ENCODE results near the gene CCDC192. TPM values are rescaled to one million over a fixed set of nuclear protein-coding genes. Genes with fewer than 3 reads are reported as not detected.

The CCDC192 gene
- polyA plus RNA-seq, 1 donor from 2014 or later, result not detected

DNA sequence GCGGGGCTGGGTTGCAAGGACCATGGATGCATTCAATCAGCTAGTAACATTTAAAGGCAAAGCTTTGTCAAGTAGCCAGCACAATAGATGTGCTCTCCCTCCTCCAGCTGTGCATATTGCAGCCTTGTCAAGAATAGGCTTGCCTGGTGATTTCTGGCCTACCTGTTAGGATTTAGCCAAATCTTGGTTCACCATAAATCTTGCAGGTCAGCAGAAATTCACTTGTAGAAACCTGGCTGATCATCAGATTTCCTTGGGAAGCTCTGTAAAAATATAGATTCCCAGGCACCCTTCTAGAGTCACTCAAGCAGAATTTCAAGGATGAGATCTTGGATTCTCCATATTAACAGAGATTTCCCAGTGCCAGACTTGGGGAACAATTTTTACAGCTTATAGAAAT lies 228.2 kb downstream of the CCDC192 start:
- no peaks in the 10 kb centered on the region for H3K36me3 ChIP-seq (ENCODE audit: insufficient read depth, low read length)
- no peaks in the 10 kb centered on the region for H3F3A ChIP-seq (ENCODE audit: insufficient read depth, low read length, poor library complexity, severe bottlenecking)
- H3K9me3 ChIP-seq (ENCODE audit: low read length), result no peaks in the 10 kb centered on the region
- H4K20me1 ChIP-seq (ENCODE audit: insufficient read depth), result no peaks in the 10 kb centered on the region
- TF ChIP-seq POLR2AphosphoS5 (IDR thresholded peaks at IDR 0.05), result no peak
- no peak for TF ChIP-seq MXI1 (conservative IDR thresholded peaks at IDR 0.05; ENCODE audit: poor library complexity, severe bottlenecking)
- no peak for TF ChIP-seq TAF1 (IDR thresholded peaks at IDR 0.05; ENCODE audit: low read depth)
- no peak for TF ChIP-seq CTCF (IDR thresholded peaks at IDR 0.05; ENCODE audit: poor library complexity, severe bottlenecking)
- TF ChIP-seq SMC3 (conservative IDR thresholded peaks at IDR 0.05; ENCODE audit: poor library complexity), result no peak
- TF ChIP-seq REST (IDR thresholded peaks at IDR 0.05; ENCODE audit: borderline replicate concordance), result no peak
- no peak for TF ChIP-seq EZH2 (IDR thresholded peaks at IDR 0.05; ENCODE audit: borderline replicate concordance, insufficient read depth, low read length, poor library complexity, severe bottlenecking)
- TF ChIP-seq EP300 (conservative IDR thresholded peaks at IDR 0.05; ENCODE audit: poor library complexity, severe bottlenecking), result no peak
- no peak for TF ChIP-seq RAD21 (conservative IDR thresholded peaks at IDR 0.05)
- no peaks in the 10 kb centered on the region for H3K27me3 ChIP-seq (ENCODE audit: insufficient read depth, low read depth, low read length)
- no peak overlapping the region for H3K4me2 ChIP-seq (ENCODE audit: low read length)
- no peaks in the 10 kb centered on the region for H3K79me2 ChIP-seq (replicated peaks; ENCODE audit: insufficient read depth, low read length)
- no peak overlapping the region for H3K27ac ChIP-seq (ENCODE audit: low read length)
- H3K9me2 ChIP-seq (ENCODE audit: insufficient read depth, low read length), result no peaks in the 10 kb centered on the region
- H2AFZ ChIP-seq (ENCODE audit: low read depth, low read length), result no peak overlapping the region
- no peak overlapping the region for H3K4me3 ChIP-seq (ENCODE audit: low read length)
- H3K9ac ChIP-seq (ENCODE audit: low read length), result no peak overlapping the region

DNA sequence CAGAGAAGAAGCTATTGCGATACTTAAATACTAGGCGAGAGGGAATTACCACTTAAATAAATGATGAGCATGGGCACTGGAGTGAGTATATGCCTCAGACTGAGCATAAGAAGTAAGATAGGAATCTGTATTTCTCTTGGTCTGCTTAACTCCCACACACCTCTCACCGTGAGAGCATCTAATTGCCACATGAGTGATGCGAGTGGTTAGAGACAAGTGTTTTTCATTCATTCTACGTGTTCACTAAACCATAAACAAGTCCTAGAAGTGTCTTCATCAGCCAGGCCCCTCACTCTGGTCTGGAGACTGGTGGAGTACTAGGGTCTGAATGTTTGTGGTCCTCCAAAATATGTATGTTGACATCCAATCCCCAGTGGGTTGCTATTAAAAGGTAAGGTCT lies 230.2 kb downstream of the CCDC192 start:
- no peaks in the 10 kb centered on the region for H3K27me3 ChIP-seq (ENCODE audit: insufficient read depth, low read depth, low read length)
- no peak for TF ChIP-seq EZH2 (IDR thresholded peaks at IDR 0.05; ENCODE audit: borderline replicate concordance, insufficient read depth, low read length, poor library complexity, severe bottlenecking)
- H3K36me3 ChIP-seq (ENCODE audit: insufficient read depth, low read length), result no peaks in the 10 kb centered on the region
- no peaks in the 10 kb centered on the region for H3K9me2 ChIP-seq (ENCODE audit: insufficient read depth, low read length)
- no peak overlapping the region for H3K27ac ChIP-seq (ENCODE audit: low read length)
- H3K4me3 ChIP-seq (ENCODE audit: low read length), result no peak overlapping the region
- H3F3A ChIP-seq (ENCODE audit: insufficient read depth, low read length, poor library complexity, severe bottlenecking), result no peaks in the 10 kb centered on the region
- H3K9me3 ChIP-seq (ENCODE audit: low read length), result no peaks in the 10 kb centered on the region
- H3K4me2 ChIP-seq (ENCODE audit: low read length), result no peak overlapping the region
- H4K20me1 ChIP-seq (ENCODE audit: insufficient read depth), result no peaks in the 10 kb centered on the region
- no peak overlapping the region for H2AFZ ChIP-seq (ENCODE audit: low read depth, low read length)
- no peaks in the 10 kb centered on the region for H3K79me2 ChIP-seq (replicated peaks; ENCODE audit: insufficient read depth, low read length)
- H3K9ac ChIP-seq (ENCODE audit: low read length), result no peak overlapping the region

- Histone ChIP-seq H3K4me2 (ENCODE audit: low read length) (no peak overlapping the region), H3K9me2 (ENCODE audit: insufficient read depth, low read length) (no peaks in the 10 kb centered on the region)
Observed at GRCh38 chr5:127934791-127935256, 231.6 kb downstream of the CCDC192 start.

More at GRCh38 chr5:127934791-127935256, 231.6 kb downstream of the CCDC192 start:
- no peaks in the 10 kb centered on the region for H3K27me3 ChIP-seq (ENCODE audit: insufficient read depth, low read depth, low read length)
- no peaks in the 10 kb centered on the region for H3K9me3 ChIP-seq (ENCODE audit: low read length)
- no peak for TF ChIP-seq RAD21 (conservative IDR thresholded peaks at IDR 0.05)
- TF ChIP-seq EZH2 (IDR thresholded peaks at IDR 0.05; ENCODE audit: borderline replicate concordance, insufficient read depth, low read length, poor library complexity, severe bottlenecking), result no peak
- TF ChIP-seq TAF1 (IDR thresholded peaks at IDR 0.05; ENCODE audit: low read depth), result no peak
- no peak for TF ChIP-seq REST (IDR thresholded peaks at IDR 0.05; ENCODE audit: borderline replicate concordance)
- TF ChIP-seq SMC3 (conservative IDR thresholded peaks at IDR 0.05; ENCODE audit: poor library complexity), result no peak
- TF ChIP-seq MXI1 (conservative IDR thresholded peaks at IDR 0.05; ENCODE audit: poor library complexity, severe bottlenecking), result no peak
- no peak for TF ChIP-seq CTCF (IDR thresholded peaks at IDR 0.05; ENCODE audit: poor library complexity, severe bottlenecking)
- TF ChIP-seq EP300 (conservative IDR thresholded peaks at IDR 0.05; ENCODE audit: poor library complexity, severe bottlenecking), result no peak
- no peak for TF ChIP-seq POLR2AphosphoS5 (IDR thresholded peaks at IDR 0.05)
- no peaks in the 10 kb centered on the region for H4K20me1 ChIP-seq (ENCODE audit: insufficient read depth)
- no peak overlapping the region for H3K9ac ChIP-seq (ENCODE audit: low read length)
- H3K27ac ChIP-seq (ENCODE audit: low read length), result no peak overlapping the region
- H3K4me3 ChIP-seq (ENCODE audit: low read length), result no peak overlapping the region
- no peak overlapping the region for H2AFZ ChIP-seq (ENCODE audit: low read depth, low read length)
- H3K79me2 ChIP-seq (replicated peaks; ENCODE audit: insufficient read depth, low read length), result no peaks in the 10 kb centered on the region
- H3F3A ChIP-seq (ENCODE audit: insufficient read depth, low read length, poor library complexity, severe bottlenecking), result no peaks in the 10 kb centered on the region
- H3K36me3 ChIP-seq (ENCODE audit: insufficient read depth, low read length), result no peaks in the 10 kb centered on the region

Measured in neural cell (in vitro differentiated cells).